ENCODE measurements around the gene AKAP7. TPM values are rescaled to one million over a fixed set of nuclear protein-coding genes. Genes with fewer than 3 reads are reported as not detected.

Gene AKAP7
- polyA plus RNA-seq, 12 donors, result 12.6 to 46.6 (median 15.2) TPM; not detected in 1

- no peak for DNase-seq
Observed at GRCh38 chr6:131197716-131198115, 62.4 kb downstream of the AKAP7 start.

GRCh38 chr6:131199568-131200272, 64.5 kb downstream of the AKAP7 start:
- DNase-seq, result no peak

- no peak for DNase-seq
Observed at GRCh38 chr6:131205481-131206244, 70.4 kb downstream of the AKAP7 start.

GRCh38 chr6:131206463-131207251, 71.4 kb downstream of the AKAP7 start:
- DNase-seq, result no peak

- DNase-seq, result no peak
Observed at GRCh38 chr6:131208787-131209186, 73.5 kb downstream of the AKAP7 start.

GRCh38 chr6:131210469-131210868, 75.2 kb downstream of the AKAP7 start:
- no peak for DNase-seq

GRCh38 chr6:131212024-131212423, 76.8 kb downstream of the AKAP7 start:
- DNase-seq, result no peak

GRCh38 chr6:131212913-131213312, 77.6 kb downstream of the AKAP7 start:
- DNase-seq, result no peak

- DNase-seq, result peak; percentile 76
Observed at GRCh38 chr6:131213501-131213990, 78.3 kb downstream of the AKAP7 start.

- no peak for DNase-seq
Observed at GRCh38 chr6:131215219-131215618, 80.0 kb downstream of the AKAP7 start.

- no peak for DNase-seq
Observed at GRCh38 chr6:131216246-131216645, 81.0 kb downstream of the AKAP7 start.

- no peak for DNase-seq
Observed at GRCh38 chr6:131222773-131223172, 87.5 kb downstream of the AKAP7 start.

GRCh38 chr6:131223416-131223815, 88.1 kb downstream of the AKAP7 start:
- no peak for DNase-seq

- no peak for DNase-seq
Observed at GRCh38 chr6:131225127-131225526, 89.9 kb downstream of the AKAP7 start.

GRCh38 chr6:131225959-131226358, 90.7 kb downstream of the AKAP7 start:
- DNase-seq, result no peak

- DNase-seq, result no peak
Observed at GRCh38 chr6:131226459-131227157, 91.3 kb downstream of the AKAP7 start.

- DNase-seq, result no peak
Observed at GRCh38 chr6:131227158-131227543, 91.9 kb downstream of the AKAP7 start.

- DNase-seq, result no peak
Observed at GRCh38 chr6:131231103-131231502, 95.8 kb downstream of the AKAP7 start.

- DNase-seq, result no peak
Observed at GRCh38 chr6:131231891-131232290, 96.6 kb downstream of the AKAP7 start.

- no peak for DNase-seq
Observed at GRCh38 chr6:131244942-131245341, 109.7 kb downstream of the AKAP7 start.

GRCh38 chr6:131250122-131250521, 114.9 kb downstream of the AKAP7 start:
- DNase-seq, result peak; percentile 75

GRCh38 chr6:131250936-131251335, 115.7 kb downstream of the AKAP7 start:
- no peak for DNase-seq
